ENCODE measurements around the gene EEF2. TPM values are rescaled to one million over a fixed set of nuclear protein-coding genes. Genes with fewer than 3 reads are reported as not detected.
A peak's percentile ranks its signal among the peaks of the same experiment; 100 is the strongest.

EEF2 gene
- total and polyA plus RNA-seq, 2 donors (not counting 1 experiment from before 2014, with no cell fraction given) = 1,449 to 3,167 TPM

- no peak for ATAC-seq (ENCODE audit: low read depth)
- intact Hi-C loops (cut with micrococcal nuclease) = no loop called here
- Histone ChIP-seq H3K36me3 (replicated peaks in 1 of 2; ENCODE audit: control extremely low read depth in 1 of 2, control insufficient read depth in 1 of 2, extremely low read depth in 1 of 2, insufficient read depth in 2 of 2, low read length in 1 of 2) (peaks cover 0 to 32% of the 10 kb centered on the region in 2 experiments), H4K20me1 (ENCODE audit: control insufficient read depth, insufficient read depth, low read length, poor library complexity, severe bottlenecking) (peaks cover 68% of the 10 kb centered on the region), H3K27me3 (replicated peaks in 1 of 4; ENCODE audit: control extremely low read depth in 1 of 4, control insufficient read depth in 3 of 4, insufficient read depth in 4 of 4, low read length in 3 of 4) (no peaks in the 10 kb centered on the region), H3K4me2 (replicated peaks; ENCODE audit: low read depth, low read length, poor library complexity, severe bottlenecking) (no peak overlapping the region), H2AFZ (ENCODE audit: insufficient read depth, low read depth, low read length, poor library complexity, severe bottlenecking) (no peak overlapping the region), H3K79me2 (ENCODE audit: control insufficient read depth, insufficient read depth, low read length) (peaks cover 84% of the 10 kb centered on the region), H3K27ac (ENCODE audit: low read length in 2 of 2) (no peak overlapping the region), H3K4me3 (ENCODE audit: control extremely low read depth in 1 of 5, extremely low read depth in 1 of 5, insufficient read depth in 1 of 5, low read depth in 2 of 5, low read length in 4 of 5) (no peak overlapping the region), H3K4me1 (ENCODE audit: control insufficient read depth in 2 of 2, insufficient read depth in 2 of 2, low read length in 2 of 2) (no peaks in the 10 kb centered on the region), H3K9me3 (ENCODE audit: control extremely low read depth in 1 of 3, control insufficient read depth in 2 of 3, insufficient read depth in 1 of 3, low read length in 2 of 3) (peaks cover 0 to 17% (median 1%) of the 10 kb centered on the region in 3 donors), H3K9ac (ENCODE audit: low read length) (no peak overlapping the region)
- no peaks in the 10 kb centered on the region for H3K27me3 Mint-ChIP-seq
- ChIA-PET CTCF (interaction anchor here (0.5 kb wide), 1 partner anchor 63 kb away, joined by 3 read pairs; no protein-coding TSS in a partner anchor), POLR2A (interaction anchor here (0.6 kb wide), 1 partner anchor 13 kb away, joined by 3 read pairs; no protein-coding TSS in a partner anchor)
- H3K4me1 Mint-ChIP-seq = peaks cover 6% of the 10 kb centered on the region
- DNase-seq = no peak
- no peak overlapping the region for H3K27ac Mint-ChIP-seq
- no peaks in the 10 kb centered on the region for H3K9me3 Mint-ChIP-seq (ENCODE audit: insufficient read depth)
- H3K4me3 Mint-ChIP-seq = no peak overlapping the region
- 65% methylated on average over 13 of the region's 17 CpGs for WGBS (ENCODE audit: insufficient coverage)
- no peak for TF ChIP-seq EZH2 (IDR thresholded peaks at IDR 0.05; ENCODE audit: borderline replicate concordance, insufficient read depth, low read depth, low read length, poor library complexity, severe bottlenecking)
- TF ChIP-seq CTCF (IDR thresholded peaks at IDR 0.05) = no peak
Observed at GRCh38 chr19:4019578-4019977, 34.3 kb upstream of the EEF2 start.

- Mint-ChIP-seq H3K27me3 (no peaks in the 10 kb centered on the region), H3K27ac (peak overlapping the region; percentile 10), H3K4me1 (peaks cover 7% of the 10 kb centered on the region), H3K9me3 (ENCODE audit: insufficient read depth) (no peaks in the 10 kb centered on the region), H3K4me3 (no peak overlapping the region)
- TF ChIP-seq CTCF (IDR thresholded peaks at IDR 0.05) = no peak
- TF ChIP-seq EZH2 (IDR thresholded peaks at IDR 0.05; ENCODE audit: borderline replicate concordance, insufficient read depth, low read depth, low read length, poor library complexity, severe bottlenecking) = no peak
- Histone ChIP-seq H3K79me2 (ENCODE audit: control insufficient read depth, insufficient read depth, low read length) (peaks cover 88% of the 10 kb centered on the region), H3K4me2 (replicated peaks; ENCODE audit: low read depth, low read length, poor library complexity, severe bottlenecking) (no peak overlapping the region), H3K9me3 (ENCODE audit: control extremely low read depth in 1 of 3, control insufficient read depth in 2 of 3, insufficient read depth in 1 of 3, low read length in 2 of 3) (peaks cover 0 to 17% (median 1%) of the 10 kb centered on the region in 3 donors), H3K36me3 (replicated peaks in 1 of 2; ENCODE audit: control extremely low read depth in 1 of 2, control insufficient read depth in 1 of 2, extremely low read depth in 1 of 2, insufficient read depth in 2 of 2, low read length in 1 of 2) (peaks cover 0 to 35% of the 10 kb centered on the region in 2 experiments), H4K20me1 (ENCODE audit: control insufficient read depth, insufficient read depth, low read length, poor library complexity, severe bottlenecking) (peaks cover 74% of the 10 kb centered on the region), H3K27ac (ENCODE audit: low read length in 2 of 2) (no peak overlapping the region), H3K27me3 (replicated peaks in 1 of 4; ENCODE audit: control extremely low read depth in 1 of 4, control insufficient read depth in 3 of 4, insufficient read depth in 4 of 4, low read length in 3 of 4) (no peaks in the 10 kb centered on the region), H3K4me1 (ENCODE audit: control insufficient read depth in 2 of 2, insufficient read depth in 2 of 2, low read length in 2 of 2) (no peaks in the 10 kb centered on the region), H2AFZ (ENCODE audit: insufficient read depth, low read depth, low read length, poor library complexity, severe bottlenecking) (no peak overlapping the region), H3K9ac (ENCODE audit: low read length) (no peak overlapping the region), H3K4me3 (ENCODE audit: control extremely low read depth in 1 of 5, extremely low read depth in 1 of 5, insufficient read depth in 1 of 5, low read depth in 2 of 5, low read length in 4 of 5) (no peak overlapping the region)
- no peak for ATAC-seq (ENCODE audit: low read depth)
- ChIA-PET POLR2A (interaction anchor here (0.6 kb wide), 1 partner anchor 12 kb away, joined by 3 read pairs; no protein-coding TSS in a partner anchor), CTCF (interaction anchor here (0.5 kb wide), 1 partner anchor 63 kb away, joined by 3 read pairs; no protein-coding TSS in a partner anchor)
- intact Hi-C loops (cut with micrococcal nuclease) = no loop called here
- no peak for DNase-seq
- 96% methylated on average over 19 of the region's 19 CpGs for WGBS (ENCODE audit: insufficient coverage)
Observed at GRCh38 chr19:4018775-4019504, 33.7 kb upstream of the EEF2 start.
